Sciatic nerve (tissue), 2 donors: ENCODE measurements around the gene TRMT1. TPM values are rescaled to one million over a fixed set of nuclear protein-coding genes. Genes with fewer than 3 reads are reported as not detected.

Source experiments
- ATAC-seq: fragments of 200-7000 bp; cut with Tn5 transposase; one replicate; pipeline ENCODE4 v1.9.1; 2020; ENCODE audit warnings: mild to moderate bottlenecking, moderate library complexity
- DNase-seq: peaks from one replicate; pipeline ENCODE4 v3.0.0-alpha.2; 2020; ENCODE audit warnings: low spot score
- intact Hi-C: fragments of 100-400 bp; cut with DNase I; formaldehyde crosslinking; loops from one replicate; pipeline ENCODE4 v1.14.2; 2022
- total RNA-seq: library from RNA; stranded (reverse); fragmentation: NEBNext Ultra II Directional; extraction: Animal tissue kit (Norgen Biotek cat#: 25700); gene quantifications from one replicate; pipeline ENCODE4 v1.2.1, GENCODE V29; 2021
- donor health status: DM: no; HTN: no; CAD: no.
- donor health status: DM: no; HTN: no; CAD: no.

Gene TRMT1
- total RNA-seq, 1 donor from 2014 or later: 34.7 TPM

DNA sequence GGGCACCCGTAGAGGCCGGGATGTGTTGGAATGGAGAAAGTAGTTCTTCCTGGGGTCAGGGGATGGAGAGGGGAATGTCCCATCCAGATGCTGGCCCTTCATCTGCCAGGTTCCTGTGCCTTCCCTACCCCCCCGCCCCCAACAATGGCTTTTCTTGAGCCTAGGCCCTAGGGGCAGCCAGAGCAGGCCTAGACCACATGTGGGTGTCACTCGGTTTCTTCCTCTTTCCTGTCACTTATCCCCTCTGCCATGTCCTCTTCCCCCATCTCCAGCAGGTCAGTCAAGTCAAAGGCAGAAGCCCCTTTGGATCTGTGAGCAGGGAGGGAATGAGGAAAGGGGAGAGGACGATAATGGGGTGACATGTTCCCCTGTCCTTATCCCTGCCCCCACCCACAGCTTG, 50.3 kb downstream of the TRMT1 start:
- no peak for ATAC-seq
- DNase-seq: no peak
- intact Hi-C loops: loop anchor here (10.0 kb wide), 1 partner anchor 81 kb away; no protein-coding TSS in a partner anchor

DNA sequence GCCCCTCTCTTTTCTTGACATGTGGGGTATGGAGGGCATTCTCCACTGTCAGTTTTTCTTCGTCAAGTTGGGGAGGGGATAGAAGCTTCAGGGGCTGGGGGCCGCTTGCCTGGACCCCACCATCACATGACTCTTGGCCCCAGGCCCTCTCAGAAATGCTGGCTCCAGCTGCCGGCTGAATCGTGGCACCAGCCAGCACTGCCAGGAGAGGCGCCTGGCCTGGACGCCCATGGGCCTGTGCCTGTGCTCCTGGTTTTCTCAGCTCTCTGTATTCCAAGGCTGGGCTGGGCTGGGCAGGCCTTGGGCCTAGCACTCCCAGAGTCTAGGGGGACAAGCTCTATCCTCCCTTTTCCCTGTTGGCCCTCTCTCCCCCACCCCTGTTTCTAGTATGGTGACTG, 52.4 kb downstream of the TRMT1 start:
- intact Hi-C loops: loop anchor here (10.0 kb wide), 1 partner anchor 79 kb away; no protein-coding TSS in a partner anchor
- ATAC-seq (no peak), DNase-seq (no peak)

DNA sequence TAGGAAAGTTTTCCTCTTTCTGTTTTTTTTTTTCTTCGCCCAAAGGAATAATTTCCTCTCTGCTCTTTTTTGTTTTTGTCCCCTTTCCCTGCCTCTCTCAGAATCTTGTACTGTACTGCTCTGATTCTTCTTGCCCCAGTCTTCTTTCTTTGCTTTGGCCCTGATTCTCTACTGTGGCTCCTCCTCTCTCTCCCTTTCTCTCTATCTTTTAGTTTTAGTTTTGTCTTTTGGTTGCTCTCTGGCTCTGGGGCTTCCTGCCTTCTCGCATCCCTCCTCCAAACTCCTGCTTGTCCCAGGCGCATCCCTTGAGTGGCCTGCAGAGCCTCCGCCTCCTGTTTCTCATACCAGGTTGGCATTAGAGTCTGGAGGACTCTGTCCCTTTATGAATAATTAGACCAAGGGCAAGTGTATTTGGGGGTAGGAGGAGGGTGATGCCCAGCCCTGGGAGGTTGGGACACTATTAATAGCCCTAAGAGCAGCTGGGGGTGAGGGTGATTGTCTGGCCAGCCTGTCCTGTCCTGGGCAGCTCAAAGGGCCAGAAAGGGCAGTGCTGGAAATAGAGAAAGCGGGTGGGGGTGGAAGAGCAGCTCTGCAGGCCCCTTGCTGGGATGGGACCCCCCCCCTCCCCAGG, 53.0 kb downstream of the TRMT1 start:
- intact Hi-C loops: loop anchor here (10.0 kb wide), 1 partner anchor 79 kb away; no protein-coding TSS in a partner anchor
- peak; percentile 14 for ATAC-seq
- no peak for DNase-seq

DNA sequence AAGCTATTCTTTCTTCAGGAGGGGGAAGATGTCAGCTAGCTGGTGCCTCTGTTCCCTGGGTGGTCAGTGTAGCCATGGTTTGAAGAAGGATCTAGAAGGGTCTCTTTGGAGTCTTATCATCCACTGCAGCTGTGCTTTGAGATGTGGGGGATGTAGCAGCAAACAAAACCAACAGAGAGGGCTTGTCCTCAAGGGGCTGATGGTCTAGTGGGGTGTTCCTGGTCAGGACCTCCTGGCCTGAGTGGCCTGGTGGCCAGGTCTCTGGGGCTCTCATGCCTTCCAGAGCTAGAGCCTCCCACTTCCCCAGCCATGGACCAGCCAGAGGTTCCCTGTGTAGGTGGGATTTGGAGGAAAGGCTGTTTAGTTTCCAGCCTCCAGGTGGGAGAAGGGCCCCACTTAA, 54.2 kb downstream of the TRMT1 start:
- intact Hi-C loops: loop anchor here (10.0 kb wide), 1 partner anchor 78 kb away; no protein-coding TSS in a partner anchor

DNA sequence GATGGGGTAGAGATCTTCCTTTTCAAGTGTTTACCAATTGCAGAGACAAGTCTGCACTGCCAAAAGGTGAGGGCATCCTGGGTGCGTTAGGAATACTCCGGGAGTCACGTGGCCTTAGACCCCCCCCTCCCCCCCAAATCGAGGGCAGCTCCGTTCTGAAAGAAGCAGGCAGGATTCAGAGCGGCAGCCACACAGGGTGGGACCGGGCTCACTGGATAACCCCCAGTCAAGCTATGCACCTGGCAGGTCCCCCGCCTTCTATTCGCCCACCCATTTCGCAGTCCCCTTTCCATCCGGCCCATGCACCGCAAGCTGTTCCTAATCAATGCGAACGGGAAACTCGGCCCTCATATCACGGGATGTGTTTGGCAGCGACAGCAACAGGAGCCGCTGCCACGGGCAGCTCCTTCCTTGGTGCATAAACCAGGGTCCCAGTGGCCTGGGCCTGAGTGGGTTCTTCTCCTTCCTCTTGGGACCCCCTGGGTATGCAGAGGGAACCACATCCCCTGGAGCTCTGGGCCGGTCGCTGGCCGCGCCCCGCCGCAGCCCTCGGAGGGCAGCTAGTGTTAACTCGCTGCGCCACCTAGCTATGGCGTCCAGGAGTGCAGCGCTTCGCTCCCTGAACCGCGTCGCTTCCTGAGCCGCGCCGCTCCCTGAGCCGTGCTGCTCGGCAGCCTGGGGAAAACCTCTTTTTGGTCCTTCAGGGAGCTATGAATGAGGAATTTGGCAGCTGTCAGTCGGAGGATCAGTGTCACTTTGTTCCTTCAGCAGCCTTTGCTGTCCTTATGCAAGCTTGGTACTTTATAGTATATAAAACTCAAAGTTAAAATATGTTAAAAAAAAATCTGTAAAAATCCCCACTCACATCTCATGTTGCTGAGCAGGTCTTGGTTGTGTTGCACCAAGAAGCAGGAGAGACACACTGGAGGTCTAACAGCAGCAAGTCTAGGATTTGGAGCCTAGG, 55.3 kb downstream of the TRMT1 start:
- intact Hi-C loops: loop anchor here (10.0 kb wide), 1 partner anchor 76 kb away; no protein-coding TSS in a partner anchor
- ATAC-seq (peak; percentile 87), DNase-seq (peak; percentile 94)

More for the DNA sequence above, 54.2 kb downstream of the TRMT1 start:
- ATAC-seq (no peak), DNase-seq (no peak)

DNA sequence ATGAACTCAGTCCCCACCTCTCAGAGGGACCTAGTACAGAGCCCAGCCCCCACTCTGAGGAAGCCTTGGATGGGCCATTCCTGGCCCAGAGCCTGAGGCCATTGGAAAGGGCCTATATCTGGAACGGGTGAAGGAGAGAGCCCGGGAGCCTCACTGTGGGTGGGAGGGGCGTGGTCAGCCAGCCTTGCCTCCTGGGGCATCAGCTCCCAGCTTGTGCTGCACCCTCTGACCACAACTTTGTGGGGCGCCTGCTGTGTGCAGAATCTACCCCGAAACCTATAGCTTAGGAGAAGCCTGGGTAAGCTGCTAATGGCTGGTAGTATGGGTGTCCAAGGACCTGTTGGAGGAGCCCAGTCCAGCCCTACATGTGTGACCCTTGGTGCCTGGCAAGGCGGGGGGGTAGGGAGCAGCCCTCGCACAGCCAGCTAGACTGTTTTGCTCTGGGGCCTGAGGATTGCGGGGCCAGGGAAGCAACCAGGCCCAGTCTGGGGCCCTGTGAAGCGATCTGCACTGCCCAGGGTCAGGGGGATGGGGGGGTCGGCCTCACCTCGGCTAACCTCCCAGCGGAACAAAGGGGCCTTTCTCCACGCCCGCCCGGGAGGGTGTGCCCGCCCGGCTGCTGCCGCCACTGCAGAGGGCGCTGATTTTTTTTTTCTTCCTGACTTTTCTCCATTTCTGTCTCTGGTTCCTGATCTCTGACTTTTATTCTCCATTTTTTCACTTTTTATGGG, 56.1 kb downstream of the TRMT1 start:
- peak; percentile 8 for ATAC-seq
- intact Hi-C loops: loop anchor here (10.0 kb wide), 1 partner anchor 76 kb away; no protein-coding TSS in a partner anchor
- peak; percentile 83 for DNase-seq

DNA sequence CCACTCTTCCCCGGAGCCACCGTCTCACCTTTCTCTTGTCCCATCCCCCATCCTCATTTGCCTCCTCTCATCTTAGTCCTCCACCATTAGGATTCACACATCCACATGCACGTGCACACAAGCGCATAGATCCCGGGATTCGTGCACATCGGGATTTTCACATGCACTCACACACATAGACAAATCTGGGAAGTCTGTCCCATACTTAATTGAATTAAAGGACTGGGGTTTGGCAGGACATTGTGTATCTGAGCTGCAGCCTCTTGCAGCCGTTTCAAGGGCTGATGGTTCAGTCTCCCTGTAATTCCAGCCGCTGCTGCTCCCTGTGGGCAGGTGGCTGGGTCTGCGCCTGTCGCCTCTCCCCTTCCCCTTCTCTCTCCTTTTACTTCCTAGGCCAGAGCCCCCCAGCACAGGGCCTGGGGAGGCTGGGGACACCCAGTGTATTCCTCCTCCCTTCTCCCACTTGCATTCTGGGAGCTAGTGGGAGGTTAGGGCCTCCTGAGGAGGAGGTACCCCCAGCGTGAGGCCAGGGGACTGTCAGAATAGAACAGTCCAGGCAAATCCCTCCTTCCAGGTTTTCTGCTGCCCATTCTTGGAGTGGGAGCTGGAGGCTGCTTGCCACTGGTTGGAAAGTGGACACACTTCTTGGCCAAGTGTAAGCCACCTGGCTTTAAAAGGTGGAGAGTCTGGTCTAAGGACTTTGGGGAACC, 57.4 kb downstream of the TRMT1 start:
- intact Hi-C loops: no loop called here
- no peak for DNase-seq

DNA sequence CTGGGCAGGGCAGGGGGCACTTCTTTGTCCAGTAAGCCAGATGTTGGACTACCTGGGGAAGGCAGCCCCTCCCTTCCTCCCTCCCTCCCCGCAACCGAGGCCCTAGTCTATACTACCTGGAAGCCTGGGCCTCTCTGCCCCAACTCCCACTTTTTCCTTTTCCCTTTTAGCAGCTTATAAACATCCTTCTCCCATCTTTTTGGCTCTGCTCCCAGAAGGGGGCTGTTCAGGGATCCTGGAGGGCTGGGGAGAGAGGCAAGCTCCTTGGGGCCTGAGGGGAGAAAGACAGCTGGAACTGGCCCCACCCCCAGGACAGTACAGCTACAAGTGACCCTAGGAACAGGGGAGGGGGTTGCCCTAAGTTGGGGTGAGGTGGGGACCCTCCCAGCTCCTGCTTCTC, 58.8 kb downstream of the TRMT1 start:
- intact Hi-C loops: no loop called here
- ATAC-seq (no peak), DNase-seq (no peak)

More for the DNA sequence above, 57.4 kb downstream of the TRMT1 start:
- no peak for ATAC-seq

DNA sequence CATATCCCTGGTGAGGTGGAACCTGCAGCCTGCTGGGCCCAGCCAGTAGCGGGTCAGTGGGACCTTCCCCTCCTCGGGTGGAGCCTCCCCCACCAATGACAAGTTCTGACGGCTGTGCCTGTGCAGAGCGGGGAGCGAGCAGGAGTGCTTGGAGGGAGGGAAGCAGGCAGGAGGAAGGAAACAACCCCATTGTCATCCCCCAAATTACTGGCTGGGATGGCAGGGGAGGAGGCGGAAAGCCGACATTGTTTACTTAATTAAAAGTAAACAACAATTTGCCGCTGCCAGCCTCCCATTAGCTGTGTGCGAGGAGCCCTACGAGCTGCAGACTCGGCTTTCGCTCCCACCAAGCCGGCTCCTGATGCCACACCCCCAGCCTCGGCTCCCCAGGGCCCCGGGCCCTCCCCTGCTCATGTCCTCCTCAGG, 59.4 kb downstream of the TRMT1 start:
- DNase-seq (no peak), ATAC-seq (no peak)
- intact Hi-C loops: no loop called here

DNA sequence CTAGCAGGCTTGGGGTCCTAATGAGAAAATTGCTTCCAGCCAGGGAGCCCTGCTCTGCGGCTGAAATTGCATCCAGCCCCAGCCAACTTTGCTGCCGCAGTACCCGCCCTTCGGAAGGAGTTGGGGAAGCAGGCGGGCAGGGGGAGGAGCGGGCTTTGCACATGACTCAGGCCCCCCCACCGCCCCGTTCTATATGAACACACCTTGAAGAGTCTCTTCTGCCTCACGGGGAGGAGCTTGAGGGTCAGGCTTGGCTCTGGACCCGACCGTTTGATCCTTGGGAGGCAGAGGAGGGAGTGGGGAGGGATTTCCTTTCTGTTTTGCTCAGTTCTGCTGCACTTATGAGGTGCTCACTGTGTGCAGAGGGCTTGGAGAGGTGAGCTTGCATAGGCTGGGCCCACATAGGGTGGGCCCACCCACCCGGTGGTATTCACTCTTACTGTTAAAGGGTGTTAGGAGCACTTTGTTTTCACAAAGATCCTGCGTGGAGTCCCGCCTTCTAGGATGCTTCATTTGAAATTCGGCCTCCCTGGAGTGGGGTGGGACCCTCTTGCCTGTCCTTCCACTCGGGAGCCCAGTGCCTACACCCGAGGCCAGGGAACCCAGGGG, 60.4 kb downstream of the TRMT1 start:
- DNase-seq (peak; percentile 78), ATAC-seq (peak; percentile 5)
- intact Hi-C loops: no loop called here

DNA sequence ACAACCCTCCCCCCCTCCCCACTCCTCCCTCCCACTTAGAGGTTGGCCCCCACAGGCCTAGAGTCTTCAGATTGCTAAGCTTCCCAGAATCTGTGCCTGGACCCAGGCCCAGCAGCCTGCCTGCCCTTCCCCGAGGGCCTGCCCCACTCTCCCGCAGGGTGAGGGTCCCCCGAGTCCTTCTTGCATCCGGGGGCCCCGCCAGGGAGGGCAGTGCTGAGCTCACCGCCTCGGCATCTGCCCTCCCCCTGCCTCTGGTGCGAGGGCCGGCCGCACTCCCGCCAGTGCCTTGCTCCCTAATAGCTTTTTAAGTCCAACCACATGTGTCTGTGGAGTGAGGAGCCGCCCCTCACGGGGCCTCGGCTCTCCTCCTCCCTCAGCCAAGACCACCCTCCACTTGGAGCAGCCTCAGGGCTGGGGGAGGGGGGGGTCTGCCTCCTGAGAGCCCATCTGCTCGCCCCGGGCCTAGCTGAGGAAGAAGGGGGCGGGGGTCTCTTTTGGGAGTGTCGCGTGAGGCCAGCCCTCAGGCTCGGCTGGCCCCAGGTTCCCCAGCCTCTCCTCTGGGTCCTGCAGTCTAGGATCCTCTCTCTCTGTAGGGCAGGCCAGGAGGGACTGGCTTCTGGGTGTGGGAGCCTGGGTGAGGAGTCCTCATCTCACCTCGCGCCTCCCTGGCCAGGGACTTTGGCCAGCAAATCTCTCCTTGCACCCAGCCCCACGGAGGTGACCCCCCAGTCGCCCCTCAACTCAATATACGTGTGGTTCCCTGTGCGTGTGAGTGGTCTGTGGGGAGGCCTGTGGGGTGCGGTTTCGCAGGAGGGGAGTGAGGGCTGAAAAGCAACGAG, 61.1 kb downstream of the TRMT1 start:
- peak; percentile 79 for ATAC-seq
- intact Hi-C loops: no loop called here
- DNase-seq: peak; percentile 91

Other genes with a start within 250 kb of the TRMT1 start
- 26.7 TPM for gene DNASE2, start 235.3 kb downstream of the TRMT1 start, total RNA-seq
- 1.1 TPM for gene KLF1, start 229.5 kb downstream of the TRMT1 start, total RNA-seq
- gene GCDH, start 225.6 kb downstream of the TRMT1 start, total RNA-seq: 24.4 TPM
- not detected for gene SYCE2, start 197.4 kb downstream of the TRMT1 start, total RNA-seq
- 33.7 TPM for gene FARSA, start 183.0 kb downstream of the TRMT1 start, total RNA-seq
- 454 TPM for gene CALR, start 178.1 kb downstream of the TRMT1 start, total RNA-seq
- gene RAD23A, start 170.9 kb downstream of the TRMT1 start, total RNA-seq: 102 TPM
- 13.7 TPM for gene GADD45GIP1, start 159.5 kb downstream of the TRMT1 start, total RNA-seq
- not detected for gene DAND5, start 147.2 kb downstream of the TRMT1 start, total RNA-seq
- 131 TPM for gene NFIX, start 121.3 kb downstream of the TRMT1 start, total RNA-seq
- 20.2 TPM for gene LYL1, start 13.9 kb downstream of the TRMT1 start, total RNA-seq
- 30.7 TPM for gene NACC1, start 1.5 kb upstream of the TRMT1 start, total RNA-seq
- 48.3 TPM for gene STX10, start 33.6 kb upstream of the TRMT1 start, total RNA-seq
- gene IER2, start 33.7 kb upstream of the TRMT1 start, total RNA-seq: 102 TPM